Liver (tissue), 9 donors: ENCODE measurements around the gene OTOGL. TPM values are rescaled to one million over a fixed set of nuclear protein-coding genes. Genes with fewer than 3 reads are reported as not detected.

Experiments used
- DNase-seq: peaks from one replicate; pipeline ENCODE4 v3.0.0-alpha.2; 2017; ENCODE audit warnings: low spot score
- H3K27ac ChIP-seq, 2 donors: one replicate each; pipeline ENCODE4 v1.7.0; 2013; ENCODE audit warnings: inconsistent platforms in 2 of 2, low read length in 2 of 2, control low read depth in 1 of 2, low read depth in 1 of 2, mild to moderate bottlenecking in 1 of 2
- H3K27me3 ChIP-seq, 4 donors: one replicate each; pipeline versions ENCODE4 v1.6.1 to v1.7.0; 2013; ENCODE audit warnings: low read length in 3 of 4, inconsistent platforms in 1 of 4, mild to moderate bottlenecking in 1 of 4, moderate library complexity in 1 of 4; ENCODE audit not compliant: control insufficient read depth in 4 of 4, insufficient read depth in 4 of 4
- H3K36me3 ChIP-seq, 4 donors: one replicate each; pipeline versions ENCODE4 v1.6.1 to v1.7.0; 2013; ENCODE audit warnings: low read length in 3 of 4, mild to moderate bottlenecking in 3 of 4, low read depth in 1 of 4, moderate library complexity in 1 of 4; ENCODE audit not compliant: control insufficient read depth in 4 of 4, insufficient read depth in 3 of 4
- H3K4me1 ChIP-seq, 4 donors: one replicate each; pipeline versions ENCODE4 v1.6.1 to v1.7.0; 2013; ENCODE audit warnings: low read length in 3 of 4, mild to moderate bottlenecking in 3 of 4, moderate library complexity in 1 of 4; ENCODE audit not compliant: control insufficient read depth in 4 of 4, insufficient read depth in 4 of 4
- H3K4me3 ChIP-seq, 3 donors: one replicate each; pipeline versions ENCODE4 v1.6.1 to v1.7.0; 2013; ENCODE audit warnings: low read length in 3 of 3, control low read depth in 1 of 3, low read depth in 1 of 3, mild to moderate bottlenecking in 1 of 3
- H3K9ac ChIP-seq, 2 donors: one replicate each; pipeline ENCODE4 v1.7.0; 2013; ENCODE audit warnings: low read length in 2 of 2, mild to moderate bottlenecking in 2 of 2, moderate library complexity in 2 of 2, control low read depth in 1 of 2, low read depth in 1 of 2
- H3K9me3 ChIP-seq, 4 donors: one replicate each; pipeline versions ENCODE4 v1.6.1 to v1.7.0; 2013; ENCODE audit warnings: low read length in 3 of 4; ENCODE audit not compliant: control insufficient read depth in 4 of 4
- ATF3 ChIP-seq: IDR thresholded peaks from 2 replicates; pipeline ENCODE4 v1.6.1; 2016; ENCODE audit warnings: antibody characterized with exemption
- CTCF ChIP-seq: fragments of 150-350 bp; IDR thresholded peaks from 2 replicates; pipeline ENCODE4 v1.5.1; 2017; ENCODE audit warnings: improper control_type of control experiment, low read depth, low read length; ENCODE audit not compliant: missing input control
- EGR1 ChIP-seq, 2 donors: IDR thresholded peaks; 2 replicates each; pipeline ENCODE4 v1.6.1; 2016 to 2018; ENCODE audit warnings: antibody characterized with exemption in 2 of 2, low read depth in 2 of 2
- FOXA1 ChIP-seq: IDR thresholded peaks from 2 replicates; pipeline ENCODE4 v1.6.1; 2016; ENCODE audit warnings: antibody characterized with exemption
- FOXA2 ChIP-seq: IDR thresholded peaks from 2 replicates; pipeline ENCODE4 v1.6.1; 2016; ENCODE audit warnings: antibody characterized with exemption
- GABPA ChIP-seq, 2 donors: IDR thresholded peaks in 1 of 2; conservative IDR thresholded peaks in 1 of 2; 2 replicates each; pipeline ENCODE4 v1.6.1; 2016; ENCODE audit warnings: antibody characterized with exemption in 2 of 2, mild to moderate bottlenecking in 1 of 2, moderate library complexity in 1 of 2
- HNF4A ChIP-seq, 2 donors: conservative IDR thresholded peaks; 2 replicates each; pipeline ENCODE4 v1.6.1; 2016; ENCODE audit warnings: antibody characterized with exemption in 2 of 2, mild to moderate bottlenecking in 2 of 2
- HNF4G ChIP-seq: IDR thresholded peaks from 2 replicates; pipeline ENCODE4 v1.6.1; 2016; ENCODE audit warnings: antibody characterized with exemption
- JUND ChIP-seq, 2 donors: IDR thresholded peaks; 2 replicates each; pipeline ENCODE4 v1.6.1; 2016; ENCODE audit warnings: antibody characterized with exemption in 2 of 2
- MAX ChIP-seq: IDR thresholded peaks from 2 replicates; pipeline ENCODE4 v1.6.1; 2016; ENCODE audit warnings: antibody characterized with exemption
- NR2F2 ChIP-seq: IDR thresholded peaks from 2 replicates; pipeline ENCODE4 v1.6.1; 2016; ENCODE audit warnings: antibody characterized with exemption
- RAD21 ChIP-seq, 2 donors: IDR thresholded peaks; 2 replicates each; pipeline ENCODE4 v1.6.1; 2016; ENCODE audit warnings: antibody characterized with exemption in 2 of 2, mild to moderate bottlenecking in 2 of 2
- REST ChIP-seq: IDR thresholded peaks from 2 replicates; pipeline ENCODE4 v1.6.1; 2016; ENCODE audit warnings: antibody characterized with exemption, mild to moderate bottlenecking
- RXRA ChIP-seq, 2 donors: IDR thresholded peaks; 2 replicates each; pipeline ENCODE4 v1.6.1; 2017 to 2018; ENCODE audit warnings: antibody characterized with exemption in 2 of 2, mild to moderate bottlenecking in 1 of 2
- SP1 ChIP-seq: IDR thresholded peaks from 2 replicates; pipeline ENCODE4 v1.6.1; 2018; ENCODE audit warnings: antibody characterized with exemption, mild to moderate bottlenecking
- TAF1 ChIP-seq: conservative IDR thresholded peaks from 2 replicates; pipeline ENCODE4 v1.6.1; 2016; ENCODE audit warnings: antibody characterized with exemption, mild to moderate bottlenecking
- YY1 ChIP-seq: IDR thresholded peaks from 2 replicates; pipeline ENCODE4 v1.6.1; 2016; ENCODE audit warnings: antibody characterized with exemption, mild to moderate bottlenecking
- ZBTB33 ChIP-seq: IDR thresholded peaks from 2 replicates; pipeline ENCODE4 v1.6.1; 2016; ENCODE audit warnings: antibody characterized with exemption
- WGBS: extraction: QIAGEN DNeasy Blood & Tissue Kit; methylation state at CpG from one replicate; pipeline ENCODE4 v1.1.7; 2013; 5-methylcytosine and 5-hydroxymethylcytosine counted together
- polyA plus RNA-seq, 2 donors: library from polyadenylated mRNA; stranded (reverse) in 1 of 2; unstranded in 1 of 2; fragments of 200-250 nt in 1 of 2; fragments of >200 nt in 1 of 2; fragmentation: Nextera tagmentation in 1 of 2; extraction: Ambion mirVana in 1 of 2; gene quantifications; one replicate each; pipeline versions ENCODE4 v1.2.1 to v1.2.3, GENCODE V29; 2013 to 2015
- total RNA-seq, 2 donors: library from RNA; depleted of rRNA; stranded (reverse); fragments of >200 nt; gene quantifications; one replicate each; pipeline ENCODE4 v1.2.3, GENCODE V29; 2014
- donor health status: healthy.
- donor health status: healthy.
- donor health status: healthy.
- donor health status: healthy.
- donor health status: healthy.

OTOGL gene
- total and polyA plus RNA-seq, 4 donors, result 0.01 to 0.09 (median 0.08) TPM; not detected in 1

- Histone ChIP-seq H3K27me3 (no peaks in the 10 kb centered on the region), H3K27ac (no peak overlapping the region), H3K4me3 (no peak overlapping the region), H3K4me1 (no peaks in the 10 kb centered on the region), H3K36me3 (no peaks in the 10 kb centered on the region), H3K9ac (no peak overlapping the region), H3K9me3 (no peaks in the 10 kb centered on the region)
- WGBS, result 83% methylated on average over 2 of the region's 2 CpGs
- TF ChIP-seq CTCF (no peak), JUND (IDR thresholded peaks at IDR 0.05) (no peak), ZBTB33 (no peak), FOXA2 (no peak), YY1 (no peak), ATF3 (no peak), RAD21 (IDR thresholded peaks at IDR 0.05) (no peak), SP1 (no peak), NR2F2 (no peak), EGR1 (IDR thresholded peaks at IDR 0.05; ENCODE audit: low read depth in 2 of 2) (no peak), RXRA (IDR thresholded peaks at IDR 0.05) (no peak), REST (no peak), FOXA1 (no peak), HNF4A (conservative IDR thresholded peaks at IDR 0.05) (no peak), GABPA (IDR thresholded peaks at IDR 0.05 in 1 of 2, conservative IDR thresholded peaks at IDR 0.05 in 1 of 2) (no peak), HNF4G (no peak), TAF1 (no peak)
- DNase-seq, result no peak
Measured at GRCh38 chr12:80101126-80101525, 1.8 kb downstream of the OTOGL start.

GRCh38 chr12:80107221-80107620 is 7.9 kb downstream of the OTOGL start:
- Histone ChIP-seq H3K4me1 (no peaks in the 10 kb centered on the region), H3K9me3 (no peaks in the 10 kb centered on the region), H3K9ac (no peak overlapping the region), H3K27ac (no peak overlapping the region), H3K36me3 (no peaks in the 10 kb centered on the region), H3K27me3 (no peaks in the 10 kb centered on the region), H3K4me3 (no peak overlapping the region)
- no peak for DNase-seq
- 88% methylated on average over 5 of the region's 5 CpGs for WGBS
- no peak for TF ChIP-seq MAX
- no peak for TF ChIP-seq FOXA1
- TF ChIP-seq EGR1 (IDR thresholded peaks at IDR 0.05; ENCODE audit: low read depth in 2 of 2), result no peak
- TF ChIP-seq REST, result no peak
- no peak for TF ChIP-seq RXRA (IDR thresholded peaks at IDR 0.05)
- no peak for TF ChIP-seq NR2F2
- TF ChIP-seq CTCF, result no peak
- no peak for TF ChIP-seq GABPA (IDR thresholded peaks at IDR 0.05 in 1 of 2, conservative IDR thresholded peaks at IDR 0.05 in 1 of 2)
- no peak for TF ChIP-seq FOXA2
- no peak for TF ChIP-seq YY1
